ENCODE data around the gene CASP2. TPM values are rescaled to one million over a fixed set of nuclear protein-coding genes. Genes with fewer than 3 reads are reported as not detected.
A peak's percentile ranks its signal among the peaks of the same experiment; 100 is the strongest.
"Not testable (repeated sequence)": the region's sequence is repeated elsewhere in the genome, so short reads cannot be mapped to it uniquely, and the experiment has no call there.

The CASP2 gene
- polyA plus RNA-seq, 1 donor (not counting 4 experiments of a cell fraction or from before 2014, with no cell fraction given) = 12.8 TPM

GRCh38 chr7:143263266-143264195, 24.6 kb upstream of the CASP2 start, which contains the start of gene GSTK1:
GSTK1 (plus strand) TSS chr7:143263441; CDS start chr7:143263514, 73 bp downstream.
- Histone ChIP-seq H3K9me3 (ENCODE audit: control insufficient read depth, low read depth, low read length) (no peaks in the 10 kb centered on the region), H3K9me1 (ENCODE audit: control insufficient read depth, extremely low read depth, insufficient read depth, low read length) (no peaks in the 10 kb centered on the region), H3K36me3 (ENCODE audit: control insufficient read depth in 2 of 2, extremely low read depth in 1 of 2, insufficient read depth in 2 of 2, low read length in 2 of 2) (peaks cover 9 to 13% of the 10 kb centered on the region in 2 experiments), H2AFZ (ENCODE audit: control insufficient read depth, low read length) (peak within 1 kb of the TSS; percentile 95), H3K27ac (ENCODE audit: control insufficient read depth, insufficient read depth, low read length) (peak within 1 kb of the TSS; percentile 3), H3K4me1 (ENCODE audit: control insufficient read depth, extremely low read depth, insufficient read depth, low read length) (peaks cover 7% of the 10 kb centered on the region), H3K79me2 (ENCODE audit: control insufficient read depth, insufficient read depth, low read length) (peaks cover 20% of the 10 kb centered on the region), H3K27me3 (ENCODE audit: control insufficient read depth, extremely low read depth, insufficient read depth, low read length) (no peaks in the 10 kb centered on the region), H3K4me3 (ENCODE audit: control insufficient read depth in 2 of 3, extremely low read depth in 1 of 3, insufficient read depth in 2 of 3, low read depth in 1 of 3, low read length in 3 of 3) (peak within 1 kb of the TSS; percentile 66 to 89 (median 71)), H3K9ac (ENCODE audit: control insufficient read depth, extremely low read depth, insufficient read depth, low read length) (peak within 1 kb of the TSS; percentile 85), H4K20me1 (ENCODE audit: control insufficient read depth, extremely low read depth, insufficient read depth, low read length) (no peaks in the 10 kb centered on the region), H3K4me2 (ENCODE audit: control insufficient read depth, extremely low read depth, insufficient read depth, low read depth, low read length) (peak within 1 kb of the TSS; percentile 64)
- no peak for TF ChIP-seq CTCF (optimal IDR thresholded peaks at IDR 0.05 in 1 of 3, IDR thresholded peaks at IDR 0.05 in 1 of 3, conservative IDR thresholded peaks at IDR 0.05 in 1 of 3; ENCODE audit: extremely low read depth in 1 of 3, insufficient read depth in 2 of 3, low read length in 3 of 3)
- no peak for TF ChIP-seq EZH2 (IDR thresholded peaks at IDR 0.05; ENCODE audit: low read length)
- DNase-seq (ENCODE audit: low read depth, low spot score) = no peak
- dilution Hi-C loops (cut with MboI; ENCODE audit: extremely low pct_ligation_motif_present, low sequenced_read_pairs) = no loop called here
- no peak for FAIRE-seq

- H2AFZ ChIP-seq (ENCODE audit: control insufficient read depth, low read length); H4K20me1 ChIP-seq (ENCODE audit: control insufficient read depth, extremely low read depth, insufficient read depth, low read length); dilution Hi-C loops (cut with MboI; ENCODE audit: extremely low pct_ligation_motif_present, low sequenced_read_pairs); H3K27ac ChIP-seq (ENCODE audit: control insufficient read depth, insufficient read depth, low read length); H3K27me3 ChIP-seq (ENCODE audit: control insufficient read depth, extremely low read depth, insufficient read depth, low read length); H3K9me1 ChIP-seq (ENCODE audit: control insufficient read depth, extremely low read depth, insufficient read depth, low read length); DNase-seq (ENCODE audit: low read depth, low spot score); H3K9me3 ChIP-seq (ENCODE audit: control insufficient read depth, low read depth, low read length); H3K4me1 ChIP-seq (ENCODE audit: control insufficient read depth, extremely low read depth, insufficient read depth, low read length); FAIRE-seq: not testable (repeated sequence)
- peak overlapping the region; percentile 85 for H3K9ac ChIP-seq (ENCODE audit: control insufficient read depth, extremely low read depth, insufficient read depth, low read length)
- peak overlapping the region; percentile 66 to 89 (median 71) for H3K4me3 ChIP-seq (ENCODE audit: control insufficient read depth in 2 of 3, extremely low read depth in 1 of 3, insufficient read depth in 2 of 3, low read depth in 1 of 3, low read length in 3 of 3)
- peaks cover 15 to 19% of the 10 kb centered on the region in 2 experiments for H3K36me3 ChIP-seq (ENCODE audit: control insufficient read depth in 2 of 2, extremely low read depth in 1 of 2, insufficient read depth in 2 of 2, low read length in 2 of 2)
- peak overlapping the region; percentile 64 for H3K4me2 ChIP-seq (ENCODE audit: control insufficient read depth, extremely low read depth, insufficient read depth, low read depth, low read length)
- peaks cover 20% of the 10 kb centered on the region for H3K79me2 ChIP-seq (ENCODE audit: control insufficient read depth, insufficient read depth, low read length)
These were observed 24.0 kb upstream of the CASP2 start for GRCh38 chr7:143264196-143264568.

Data from keratinocyte (primary cell).